IMR-90 (cell line): ENCODE data around the gene CCDC136. TPM values are rescaled to one million over a fixed set of nuclear protein-coding genes. Genes with fewer than 3 reads are reported as not detected.

Experiments
- ATAC-seq: fragments of 200-7000 bp; cut with Tn5 transposase; 2 replicates; pipeline ENCODE4 v1.9.1; 2020; ENCODE audit warnings: low read depth, mild to moderate bottlenecking, moderate library complexity
- BruUV-seq: library from RNA; stranded (reverse); fragments of 400-500 nt; replicated peaks from 2 replicates; lab custom pipeline; 2021; lab: Mats Ljungman, UMichigan
- CTCF ChIA-PET: fragments of 300-600 bp; formaldehyde crosslinking; extraction: SDS; loops from one replicate; lab custom pipeline; 2021; ENCODE audit warnings: antibody characterized with exemption; lab: Yijun Ruan, JAX
- POLR2A ChIA-PET: fragments of 300-600 bp; sonication (Branson Sonifier 250); formaldehyde crosslinking; loops from one replicate; lab custom pipeline; 2022; ENCODE audit warnings: antibody characterized with exemption; ENCODE audit not compliant: unreplicated experiment; lab: Charles Lee
- DNase-seq: peaks from one replicate; pipeline ENCODE4 v3.0.0; 2013
- H2AFZ ChIP-seq: replicated peaks from 2 replicates; pipeline ENCODE3; 2013; ENCODE audit warnings: low read length, mild to moderate bottlenecking; ENCODE audit not compliant: poor library complexity
- H2AK5ac ChIP-seq: 2 replicates; pipeline ENCODE4 v1.6.1; 2013; ENCODE audit warnings: low read depth, low read length, inconsistent platforms
- H2AK9ac ChIP-seq: replicated peaks from 2 replicates; pipeline ENCODE3; 2013; ENCODE audit warnings: mild to moderate bottlenecking, low read depth, low read length, moderate library complexity; ENCODE audit not compliant: poor library complexity
- H2BK120ac ChIP-seq: 2 replicates; pipeline ENCODE4 v1.6.1; 2013; ENCODE audit warnings: low read depth, low read length, inconsistent platforms
- H2BK15ac ChIP-seq: 3 replicates; pipeline ENCODE4 v1.6.1; 2013; ENCODE audit warnings: low read depth, low read length, inconsistent platforms
- H2BK20ac ChIP-seq: 2 replicates; pipeline ENCODE4 v1.6.1; 2013; ENCODE audit warnings: low read depth, mild to moderate bottlenecking, inconsistent platforms, low read length, moderate library complexity
- H2BK5ac ChIP-seq: 2 replicates; pipeline ENCODE4 v1.6.1; 2013; ENCODE audit warnings: mild to moderate bottlenecking, low read depth, low read length, inconsistent platforms; ENCODE audit not compliant: poor library complexity, severe bottlenecking
- H3K14ac ChIP-seq: replicated peaks from 2 replicates; pipeline ENCODE4 v1.6.1; 2013; ENCODE audit warnings: low read depth, low read length, inconsistent platforms
- H3K18ac ChIP-seq: 2 replicates; pipeline ENCODE4 v1.6.1; 2013; ENCODE audit warnings: low read depth, low read length, control low read depth
- H3K23ac ChIP-seq: 2 replicates; pipeline ENCODE4 v1.6.1; 2013; ENCODE audit warnings: low read depth, low read length, inconsistent platforms
- H3K27ac ChIP-seq: 2 replicates; pipeline ENCODE4 v1.5.1; 2013; ENCODE audit warnings: mild to moderate bottlenecking, control low read depth, low read length; ENCODE audit not compliant: insufficient read depth
- H3K27me3 ChIP-seq: 2 replicates; pipeline ENCODE4 v1.6.1; 2013; ENCODE audit warnings: low read length; ENCODE audit not compliant: control insufficient read depth, insufficient read depth
- H3K36me3 ChIP-seq: 2 replicates; pipeline ENCODE4 v1.6.1; 2013; ENCODE audit warnings: low read length, mixed read lengths; ENCODE audit not compliant: control insufficient read depth, insufficient read depth
- H3K4ac ChIP-seq: 2 replicates; pipeline ENCODE4 v1.6.1; 2013; ENCODE audit warnings: low read depth, low read length, inconsistent platforms
- H3K4me1 ChIP-seq: 2 replicates; pipeline ENCODE4 v1.6.1; 2013; ENCODE audit warnings: low read length, mixed read lengths; ENCODE audit not compliant: control insufficient read depth, insufficient read depth
- H3K4me2 ChIP-seq: 2 replicates; pipeline ENCODE4 v1.6.1; 2013; ENCODE audit warnings: low read depth, mild to moderate bottlenecking, control low read depth, low read length, moderate library complexity
- H3K4me3 ChIP-seq: 2 replicates; pipeline ENCODE4 v1.5.1; 2013; ENCODE audit warnings: low read depth, mild to moderate bottlenecking, control low read depth, low read length, moderate library complexity; ENCODE audit not compliant: insufficient read depth
- H3K56ac ChIP-seq: 2 replicates; pipeline ENCODE4 v1.6.1; 2013; ENCODE audit warnings: low read length, inconsistent platforms; ENCODE audit not compliant: insufficient read depth; ENCODE audit errors: extremely low read depth
- H3K79me1 ChIP-seq, 2 experiments: 2 replicates each; pipeline ENCODE4 v1.6.1; 2013; ENCODE audit warnings: low read length in 2 of 2, inconsistent platforms in 1 of 2, low read depth in 1 of 2
- H3K9ac ChIP-seq: 2 replicates; pipeline ENCODE4 v1.6.1; 2013; ENCODE audit warnings: low read depth, low read length, control low read depth
- H3K9me1 ChIP-seq: 2 replicates; pipeline ENCODE4 v1.6.1; 2013; ENCODE audit warnings: low read length, inconsistent platforms; ENCODE audit not compliant: insufficient read depth
- H3K9me3 ChIP-seq: 2 replicates; pipeline ENCODE4 v1.6.1; 2013; ENCODE audit warnings: low read length; ENCODE audit not compliant: control insufficient read depth, insufficient read depth
- H4K20me1 ChIP-seq: 2 replicates; pipeline ENCODE4 v1.6.1; 2013; ENCODE audit warnings: low read length, inconsistent platforms; ENCODE audit not compliant: insufficient read depth
- H4K5ac ChIP-seq: 2 replicates; pipeline ENCODE4 v1.6.1; 2013; ENCODE audit warnings: mild to moderate bottlenecking, low read depth, low read length, control low read depth
- H4K8ac ChIP-seq, 2 experiments: 2 replicates each; pipeline ENCODE4 v1.6.1; 2013; ENCODE audit warnings: low read depth in 2 of 2, low read length in 2 of 2, control low read depth in 1 of 2, inconsistent platforms in 1 of 2
- H4K91ac ChIP-seq: 2 replicates; pipeline ENCODE4 v1.6.1; 2013; ENCODE audit warnings: low read depth, low read length, inconsistent platforms; ENCODE audit not compliant: insufficient read depth
- BHLHE40 ChIP-seq: fragments of 150-350 bp; IDR thresholded peaks from 2 replicates; pipeline ENCODE4 v1.6.1; 2016; ENCODE audit warnings: mild to moderate bottlenecking, low read depth, low read length
- CEBPB ChIP-seq: IDR thresholded peaks from 2 replicates; pipeline ENCODE4 v1.6.1; 2012; ENCODE audit warnings: low read depth, low read length, improper control_type of control experiment
- MAZ ChIP-seq: IDR thresholded peaks from 2 replicates; pipeline ENCODE4 v1.6.1; 2012; ENCODE audit warnings: low read depth, mild to moderate bottlenecking, low read length, improper control_type of control experiment, moderate library complexity, borderline replicate concordance
- POLR2A ChIP-seq: IDR thresholded peaks from 2 replicates; pipeline ENCODE4 v1.6.1; 2012; ENCODE audit warnings: mild to moderate bottlenecking, low read depth, low read length
- RAD21 ChIP-seq: IDR thresholded peaks from 2 replicates; pipeline ENCODE4 v1.6.1; 2012; ENCODE audit warnings: low read length, improper control_type of control experiment
- RFX5 ChIP-seq: IDR thresholded peaks from 2 replicates; pipeline ENCODE4 v1.8.0; 2012; ENCODE audit warnings: low read depth, mild to moderate bottlenecking, low read length, moderate library complexity
- WGBS, 2 experiments: methylation state at CpG; one replicate each; pipeline versions ENCODE4 v1.1.5 to v1.1.7; 2013; ENCODE audit warnings: missing lambda C conversion rate in 2 of 2; ENCODE audit not compliant: insufficient read length in 1 of 2; ENCODE audit errors: extremely low coverage in 2 of 2; 5-methylcytosine and 5-hydroxymethylcytosine counted together
- dilution Hi-C: fragments of 300-500 bp; cut with HindIII; formaldehyde crosslinking; loops from one replicate; pipeline ENCODE4 v1.14.3; 2018; ENCODE audit warnings: low sequenced_read_pairs; ENCODE audit not compliant: unreplicated experiment
- in situ Hi-C: fragments of 300-500 bp; cut with MboI; formaldehyde crosslinking; loops from 3 replicates; pipeline ENCODE4 v1.14.3; 2019; ENCODE audit warnings: low sequenced_read_pairs, inconsistent platforms, mixed read lengths
- intact Hi-C: fragments of 100-400 bp; cut with micrococcal nuclease; formaldehyde crosslinking; loops from 2 replicates; pipeline ENCODE4 v1.10.0; 2022
- polyA plus RNA-seq, 3 experiments: library from polyadenylated mRNA; depleted of rRNA; stranded (reverse); fragments of >200 nt; gene quantifications; 2 replicates each; pipeline ENCODE4 v1.2.3, GENCODE V29; 2012; ENCODE audit warnings: low replicate concordance in 1 of 3
- total RNA-seq: library from RNA; depleted of rRNA; stranded (reverse); fragments of >200 nt; gene quantifications from 2 replicates; pipeline ENCODE4 v1.2.3, GENCODE V29; 2012

The CCDC136 gene
- total and polyA plus RNA-seq, 2 of the 4 experiments (the other 2 are of a cell fraction), result 7.7 to 18.0 TPM

GRCh38 chr7:128833946-128834325, 42.2 kb downstream of the CCDC136 start:
- no peak overlapping the region; the same call in 1 of the 2 replicates for H4K5ac ChIP-seq
- H3K18ac ChIP-seq, result no peak overlapping the region; the same call in 1 of the 2 replicates
- WGBS, 2 experiments, result no CpG with 5 or more reads among the region's 4 CpGs
- in situ Hi-C loops, result no loop called here
- peak overlapping the region; percentile 48; the same call in 1 of the 2 replicates for H3K9ac ChIP-seq
- dilution Hi-C loops, result no loop called here
- no peak overlapping the region for H2BK15ac ChIP-seq
- DNase-seq (no peak), ATAC-seq (peak; percentile 0; the same call in 1 of the 2 replicates)
- H3K4me3 ChIP-seq, result peak overlapping the region; percentile 17; the same call in 1 of the 2 replicates
- peaks cover 9 to 71% of the 10 kb centered on the region in 2 experiments for H3K79me1 ChIP-seq
- no TSS peak for BruUV-seq
- H3K4me2 ChIP-seq, result peak overlapping the region; percentile 95
- no peak overlapping the region; the same call in 1 of the 2 replicates for H3K23ac ChIP-seq
- H3K14ac ChIP-seq, result 0 out of 2 replicates have a peak overlapping the region, but pooled peaks have one; percentile 18
- no peaks in the 10 kb centered on the region for H3K9me1 ChIP-seq
- H3K4me1 ChIP-seq, result peaks cover 30% of the 10 kb centered on the region
- no peak overlapping the region for H2BK120ac ChIP-seq
- H4K91ac ChIP-seq, result no peak overlapping the region
- H2BK20ac ChIP-seq, result no peak overlapping the region
- H3K27me3 ChIP-seq, result no peaks in the 10 kb centered on the region
- H2AK9ac ChIP-seq, result peak overlapping the region; percentile 88
- no peak overlapping the region for H2AFZ ChIP-seq
- CTCF ChIA-PET, result no interaction called here
- peak overlapping the region; percentile 49 for H2BK5ac ChIP-seq
- H3K36me3 ChIP-seq, result peaks cover 40% of the 10 kb centered on the region
- H3K4ac ChIP-seq, result no peak overlapping the region
- POLR2A ChIA-PET, result interaction anchor here (0.5 kb wide), 1 partner anchor 152 kb away, joined by 6 read pairs; no protein-coding TSS in a partner anchor
- no peak overlapping the region for H3K56ac ChIP-seq
- peak overlapping the region; percentile 95 for H3K27ac ChIP-seq
- H2AK5ac ChIP-seq, result no peak overlapping the region
- no peaks in the 10 kb centered on the region for H3K9me3 ChIP-seq
- intact Hi-C loops, result loop anchor here (5.0 kb wide), 1 partner anchor 92 kb away; no protein-coding TSS in a partner anchor
- TF ChIP-seq BHLHE40, result no peak
- TF ChIP-seq RAD21, result no peak
- no peak for TF ChIP-seq CEBPB
- no peak for TF ChIP-seq RFX5
- no peak for TF ChIP-seq MAZ
- TF ChIP-seq POLR2A, result no peak
- peaks cover 89% of the 10 kb centered on the region for H4K20me1 ChIP-seq
- H4K8ac ChIP-seq, result no peak overlapping the region
